GM18861 (cell line): ENCODE data around the gene AGTPBP1.
"Not testable (repeated sequence)": the region's sequence is repeated elsewhere in the genome, so short reads cannot be mapped to it uniquely, and the experiment has no call there.

Experiments used
- ATAC-seq: cut with Tn5 transposase; IDR thresholded peaks from one replicate; pipeline ENCODE4 v1.9.1; 2021; ENCODE audit not compliant: unreplicated experiment

The AGTPBP1 gene

DNA sequence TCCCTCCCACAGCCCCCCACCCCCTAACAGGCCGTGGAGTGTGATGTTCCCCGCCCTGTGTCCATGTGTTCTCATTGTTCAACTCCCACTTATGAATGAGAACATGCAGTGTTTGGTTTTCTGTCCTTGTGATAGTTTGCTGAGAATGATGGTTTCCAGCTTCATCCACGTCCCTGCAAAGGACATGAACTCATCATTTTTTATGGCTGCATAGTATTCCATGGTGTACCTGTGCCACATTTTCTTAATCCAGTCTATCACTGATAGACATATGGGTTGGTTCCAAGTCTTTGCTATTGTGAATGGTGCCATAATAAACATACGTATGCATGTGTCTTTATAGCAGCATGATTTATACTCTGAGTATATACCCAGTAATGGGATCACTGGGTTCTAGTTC lies 23.9 kb downstream of the AGTPBP1 start:
- not testable (repeated sequence) for ATAC-seq

DNA sequence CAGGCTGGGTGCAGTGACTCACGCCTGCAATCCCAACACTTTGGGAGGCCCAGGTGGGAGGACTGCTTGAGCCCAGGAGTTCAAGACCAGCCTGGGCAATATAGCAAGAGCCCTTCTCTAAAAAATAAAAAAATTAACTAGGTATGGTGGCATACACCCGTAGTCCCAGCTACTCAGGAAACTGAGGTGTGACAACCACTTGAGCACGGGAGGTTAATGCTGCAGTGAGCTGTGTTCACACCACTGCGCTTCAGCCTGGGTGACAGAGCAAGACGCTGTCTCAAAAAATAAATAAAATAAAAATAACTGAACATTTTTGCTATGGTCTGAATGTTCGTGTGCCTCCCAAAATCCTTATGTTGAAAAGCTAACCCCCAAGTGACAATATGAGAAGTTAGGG lies 24.5 kb downstream of the AGTPBP1 start:
- ATAC-seq, result no peak

DNA sequence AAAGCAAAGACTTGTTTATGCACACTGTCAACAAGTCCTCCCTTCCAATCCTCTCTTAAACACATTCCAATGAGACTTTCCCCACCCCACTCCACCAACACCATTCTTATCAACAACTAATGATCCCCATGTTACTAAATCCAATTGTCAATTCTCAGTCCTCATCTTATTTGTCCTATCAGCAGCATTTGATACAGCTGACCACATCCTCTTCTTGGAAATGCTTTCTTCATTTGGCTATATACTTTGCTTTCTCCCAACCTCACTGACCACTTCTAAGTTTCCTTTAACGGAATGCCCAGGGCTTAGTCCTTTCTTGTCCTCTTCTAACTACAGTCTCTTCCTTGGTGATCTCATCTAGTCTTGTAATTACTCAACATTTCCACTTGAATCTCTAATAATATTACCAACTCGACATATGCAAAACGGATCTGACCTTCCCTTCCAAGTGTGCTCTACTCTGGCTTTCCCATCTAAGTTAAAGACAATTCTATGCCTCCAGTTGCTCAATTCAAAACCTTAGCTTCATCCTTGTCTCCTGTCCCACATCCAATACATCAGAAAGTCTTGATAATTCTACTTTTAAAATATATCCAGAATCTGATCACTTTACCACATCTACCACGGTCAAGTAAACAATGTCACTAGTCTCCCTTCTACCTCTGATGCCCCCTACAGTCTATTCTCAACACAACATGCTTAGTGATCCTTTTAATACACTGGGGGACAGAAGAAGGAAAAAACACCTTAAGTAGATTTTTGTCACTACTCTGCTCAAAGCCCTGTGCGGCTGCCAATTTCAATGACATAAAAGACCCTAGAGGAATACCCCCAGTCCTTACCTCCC lies 25.5 kb downstream of the AGTPBP1 start:
- peak; percentile 56 for ATAC-seq

DNA sequence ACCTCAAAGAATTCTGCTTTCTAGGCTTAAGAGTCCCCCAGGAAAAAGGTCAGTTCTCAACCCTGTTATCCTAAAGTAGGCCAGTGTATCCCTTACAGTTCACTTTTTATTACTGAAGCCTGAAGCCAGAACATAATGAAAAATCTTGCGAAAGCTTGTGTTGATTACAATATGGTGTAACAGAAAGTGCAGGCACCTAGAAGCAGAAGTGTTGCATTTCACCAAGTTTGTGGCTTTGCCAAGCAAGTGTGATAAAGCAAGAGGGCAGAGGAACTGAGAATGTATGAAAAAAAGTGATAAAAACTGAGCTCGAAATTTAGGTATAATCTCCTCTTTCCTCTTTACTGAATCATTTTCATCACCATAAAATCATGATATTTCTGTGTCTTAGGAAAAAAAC lies 26.2 kb downstream of the AGTPBP1 start:
- peak; percentile 67 for ATAC-seq

DNA sequence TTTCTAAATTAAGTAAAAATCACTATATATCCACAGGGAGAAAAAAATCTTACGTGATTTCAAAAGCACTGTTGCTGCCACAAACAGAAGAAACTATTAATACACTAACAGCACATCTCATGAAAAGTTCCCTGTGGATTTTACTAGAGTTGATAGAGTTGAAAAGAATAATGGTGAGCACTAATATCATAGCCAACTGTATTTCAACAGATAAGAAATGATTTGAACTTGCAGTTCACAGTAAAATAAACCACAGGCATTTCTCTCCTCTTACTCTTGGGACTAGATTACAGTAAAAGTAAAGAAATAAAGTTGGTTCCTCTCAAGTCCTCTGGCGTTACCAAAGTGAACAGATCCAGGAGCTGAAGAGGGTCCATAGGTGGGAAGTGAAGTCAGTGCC lies 27.9 kb downstream of the AGTPBP1 start:
- ATAC-seq, result no peak

DNA sequence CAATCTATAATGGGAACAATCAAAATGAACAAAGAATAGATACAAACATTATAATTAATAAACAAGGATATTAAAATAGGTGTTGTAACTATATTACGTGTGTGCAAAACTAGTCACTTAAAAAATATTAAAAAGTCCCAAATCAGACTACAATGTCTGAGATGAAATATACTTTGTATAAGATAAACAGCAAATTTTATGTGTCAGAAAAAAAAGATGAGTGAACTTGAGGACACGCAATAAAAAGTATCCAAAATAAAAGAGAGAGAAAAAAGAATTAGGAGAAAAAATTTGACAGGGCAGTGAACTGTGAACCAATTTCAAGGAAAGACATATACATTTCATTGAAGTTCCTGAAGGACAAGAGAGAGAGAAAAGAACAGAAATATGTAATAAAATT lies 37.0 kb downstream of the AGTPBP1 start:
- no peak for ATAC-seq

DNA sequence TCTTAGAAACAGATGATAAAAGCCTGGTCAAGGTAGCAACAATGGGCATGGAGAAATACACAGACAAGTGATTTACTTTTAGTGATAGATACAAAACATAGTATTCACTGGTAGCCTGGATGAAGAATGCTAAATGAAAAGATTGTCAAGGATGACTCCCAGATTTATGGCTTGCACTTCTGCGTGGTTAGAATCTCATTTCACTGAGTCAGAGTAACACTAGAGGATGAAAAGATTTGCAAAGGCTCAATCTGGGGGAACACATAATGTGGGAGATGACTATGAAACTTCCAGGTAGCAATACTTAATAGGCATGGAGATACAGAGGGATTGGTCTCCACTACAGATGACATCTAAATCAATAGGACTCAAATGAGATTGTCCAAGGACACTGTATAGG lies 38.4 kb downstream of the AGTPBP1 start:
- no peak for ATAC-seq

DNA sequence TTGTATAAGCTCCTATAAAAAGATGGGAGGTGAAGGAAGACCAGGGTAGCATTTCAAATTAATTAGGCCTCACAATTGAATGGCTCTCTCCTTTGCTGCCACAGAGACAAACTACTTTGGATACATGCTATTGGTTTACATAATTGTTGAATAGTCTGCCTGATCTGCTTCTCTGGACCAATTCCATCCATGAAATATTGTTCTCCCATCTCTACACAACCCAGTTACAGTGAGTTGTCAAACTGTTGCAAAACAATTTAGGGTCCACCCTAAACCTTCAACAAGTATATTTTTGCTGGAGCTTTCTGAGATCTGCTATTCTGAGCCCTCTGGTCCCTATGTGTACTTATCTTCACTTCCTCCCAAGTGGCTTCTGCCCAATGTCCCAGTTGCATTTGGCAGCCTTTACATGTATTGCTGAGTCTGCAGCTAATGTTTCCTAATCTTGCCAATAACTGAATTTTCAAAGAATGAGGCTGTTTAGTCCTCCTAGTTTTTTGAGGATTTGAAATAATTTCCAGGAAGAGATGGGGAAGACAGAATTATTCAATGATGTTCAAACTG lies 38.9 kb downstream of the AGTPBP1 start:
- ATAC-seq, result no peak

DNA sequence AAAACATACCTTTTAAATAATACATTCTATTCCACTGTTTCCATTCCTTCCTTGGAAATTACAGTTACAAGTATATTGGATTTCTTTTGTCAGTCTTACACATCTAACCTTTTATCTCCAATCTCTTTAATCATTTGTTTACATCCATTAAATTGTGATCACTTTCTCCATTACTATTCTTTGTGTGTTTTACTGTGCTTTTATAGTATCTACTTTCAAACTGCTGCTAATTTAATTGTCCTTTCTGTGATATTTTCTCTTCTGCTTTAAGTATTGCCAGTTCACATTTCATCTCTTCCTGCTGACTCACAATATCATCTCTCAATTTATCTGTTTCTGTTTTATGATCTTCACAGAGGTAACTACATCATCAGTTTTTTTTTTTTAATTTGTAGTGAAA lies 39.6 kb downstream of the AGTPBP1 start:
- ATAC-seq, result no peak

DNA sequence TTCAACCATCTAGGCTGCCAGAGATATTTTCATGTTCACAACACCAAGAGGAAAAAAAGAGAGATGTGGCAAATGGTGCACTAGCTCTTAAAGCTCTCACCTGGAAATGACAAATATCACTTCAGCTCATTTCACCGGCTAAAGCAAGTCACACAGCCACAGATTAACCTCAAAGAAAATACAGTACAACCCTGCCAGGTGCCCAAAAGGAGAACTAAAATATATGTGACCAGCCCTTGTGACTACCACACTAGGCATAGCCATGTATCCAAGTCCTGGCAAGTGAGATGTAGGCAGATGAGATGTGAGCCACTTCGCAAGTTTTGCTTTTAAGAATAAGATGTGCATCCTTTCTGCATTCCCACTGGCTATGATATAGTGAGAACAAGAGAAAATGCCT lies 41.4 kb downstream of the AGTPBP1 start:
- ATAC-seq, result no peak

DNA sequence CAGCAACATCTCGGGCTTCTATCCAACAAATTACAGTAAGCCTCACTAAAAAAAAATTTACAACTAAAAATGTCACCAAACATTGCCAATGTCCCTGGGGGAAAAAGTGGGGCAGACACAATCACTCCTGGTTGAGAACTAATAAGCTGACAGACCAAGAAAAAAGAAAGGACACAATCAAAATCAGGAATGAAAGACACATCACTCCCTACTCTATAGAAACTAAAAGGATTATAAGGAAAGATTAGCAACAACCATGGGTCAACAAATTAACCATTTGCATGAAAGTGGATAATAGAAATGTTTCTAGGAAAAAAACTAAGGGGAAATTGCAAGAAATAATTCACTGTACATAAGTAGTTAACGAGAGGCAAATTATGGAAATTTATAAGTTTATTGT lies 53.4 kb downstream of the AGTPBP1 start:
- no peak for ATAC-seq

DNA sequence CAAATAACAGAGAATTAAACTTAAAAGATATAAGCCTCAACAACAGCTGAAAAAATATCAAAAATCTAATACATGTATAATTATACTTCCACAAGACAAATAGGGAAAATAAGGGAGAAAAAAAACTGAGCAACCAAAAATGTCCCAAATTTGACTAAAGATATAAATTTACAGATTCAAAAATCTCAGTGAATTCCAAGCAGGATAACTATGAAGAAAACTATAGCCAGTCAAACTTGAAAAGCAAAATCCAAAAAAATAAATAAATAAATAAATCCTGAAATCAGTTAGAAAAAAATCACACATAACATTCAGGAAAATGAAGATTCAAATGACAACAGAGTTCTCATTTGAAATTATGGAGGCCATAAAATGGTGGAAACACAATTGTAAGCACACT lies 56.7 kb downstream of the AGTPBP1 start:
- ATAC-seq, result no peak

DNA sequence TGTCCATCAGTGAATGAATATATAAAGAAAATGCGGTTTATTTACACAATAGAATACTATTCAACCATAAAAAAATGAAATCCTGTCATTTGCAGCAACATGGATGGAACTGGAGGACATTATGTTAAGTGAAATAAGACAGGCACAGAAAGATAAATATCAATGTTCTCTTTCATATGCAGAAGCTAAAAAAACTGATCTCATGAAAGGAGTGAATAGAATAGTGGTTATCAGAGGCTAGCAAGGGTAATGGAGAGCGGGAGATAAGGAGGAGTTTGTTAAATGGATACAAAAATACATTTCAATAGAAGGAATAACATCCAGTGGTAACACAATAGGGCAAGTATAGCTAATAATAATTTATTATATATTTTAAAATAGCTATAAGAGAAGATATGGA lies 65.0 kb downstream of the AGTPBP1 start:
- no peak for ATAC-seq

DNA sequence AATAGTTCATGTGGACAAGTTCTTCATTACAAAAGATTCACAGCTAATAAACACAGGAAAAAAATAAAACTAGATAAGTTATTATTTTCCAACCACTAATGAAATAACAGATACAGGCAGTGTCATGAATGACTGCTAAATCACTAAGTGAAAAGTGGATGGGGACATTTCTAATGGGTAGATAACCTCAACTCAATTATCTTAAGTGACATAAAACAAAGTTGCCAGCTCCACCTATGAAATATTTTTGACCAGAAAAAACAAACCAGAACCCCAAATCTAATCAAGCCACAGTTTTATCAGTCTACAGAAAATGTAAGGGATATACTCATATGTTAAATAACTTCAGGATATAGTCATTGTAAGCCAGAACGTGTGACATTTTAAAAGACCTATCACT lies 74.4 kb downstream of the AGTPBP1 start:
- ATAC-seq, result no peak

DNA sequence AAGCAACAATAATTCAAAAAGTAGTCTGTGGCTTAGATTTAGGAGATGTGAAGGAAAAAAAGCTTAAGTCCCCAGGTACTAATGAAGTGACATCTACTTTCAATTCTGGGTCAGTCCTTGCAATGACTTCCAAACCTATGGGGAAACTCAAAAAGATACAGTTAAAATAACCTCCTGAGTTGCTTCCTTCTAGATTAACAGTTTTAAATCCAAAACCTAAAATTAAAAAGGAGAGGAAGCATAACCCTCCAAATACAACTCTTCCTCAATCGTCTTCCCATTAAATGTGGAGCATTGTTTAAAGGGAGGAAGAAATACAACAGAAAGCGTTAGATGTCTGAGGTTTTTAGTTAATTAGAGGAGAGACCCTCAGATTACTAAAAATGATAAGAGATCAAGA lies 75.7 kb downstream of the AGTPBP1 start:
- no peak for ATAC-seq

DNA sequence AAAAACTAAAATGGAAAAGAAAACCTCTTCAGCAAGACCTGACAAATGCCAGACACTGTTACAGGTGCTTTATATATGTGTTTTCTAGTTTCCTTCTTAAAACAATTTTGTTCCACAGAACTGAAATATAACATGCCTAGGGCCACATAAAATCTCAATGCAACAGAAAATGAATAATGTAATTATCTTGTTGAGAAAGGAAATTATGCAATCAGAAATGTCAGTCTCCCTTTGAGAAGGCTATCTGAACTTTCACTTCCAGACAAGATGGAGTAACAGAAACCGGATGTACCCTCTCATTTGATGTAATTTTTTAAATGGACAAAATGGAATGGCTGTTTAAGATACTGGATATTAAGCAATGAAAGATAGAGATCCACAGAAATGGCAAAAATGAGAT lies 79.2 kb downstream of the AGTPBP1 start:
- no peak for ATAC-seq

DNA sequence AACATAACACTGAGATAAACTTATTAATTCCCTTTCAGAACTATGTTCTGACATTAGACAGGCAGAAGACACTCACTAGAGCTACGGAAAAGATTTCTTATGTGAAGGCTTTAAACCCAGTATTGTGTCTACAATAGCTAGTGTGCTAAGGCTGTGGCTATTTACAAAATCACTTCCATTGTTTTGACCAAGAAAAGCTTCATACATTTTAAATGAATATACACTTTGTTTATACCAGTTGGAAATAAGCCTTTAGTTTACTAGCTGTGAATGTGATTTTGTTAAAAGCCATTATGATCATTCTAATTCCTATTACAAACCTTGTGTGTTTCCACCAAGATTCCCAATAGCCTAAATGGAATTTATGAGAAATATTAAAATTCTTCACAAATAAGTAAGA lies 83.0 kb downstream of the AGTPBP1 start:
- ATAC-seq, result no peak

DNA sequence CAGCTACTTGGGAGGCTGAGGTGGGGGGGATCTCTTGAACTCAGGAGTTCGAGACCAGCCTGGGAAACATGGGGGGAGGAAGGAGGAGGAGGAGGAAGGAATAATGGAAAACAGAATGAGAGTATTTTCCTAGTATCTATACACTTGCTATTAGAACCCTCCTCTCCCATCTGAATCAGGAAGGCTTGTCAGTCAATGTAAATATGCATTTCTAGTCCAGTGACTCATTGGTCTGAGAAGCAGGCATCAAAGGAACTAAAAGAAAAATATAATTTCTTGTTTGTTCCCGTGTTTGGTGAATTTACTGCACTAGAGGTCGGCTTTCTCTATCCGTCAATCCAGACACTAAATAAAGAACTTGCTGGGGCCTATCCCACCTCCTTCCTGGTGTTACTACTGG lies 88.6 kb downstream of the AGTPBP1 start:
- no peak for ATAC-seq

DNA sequence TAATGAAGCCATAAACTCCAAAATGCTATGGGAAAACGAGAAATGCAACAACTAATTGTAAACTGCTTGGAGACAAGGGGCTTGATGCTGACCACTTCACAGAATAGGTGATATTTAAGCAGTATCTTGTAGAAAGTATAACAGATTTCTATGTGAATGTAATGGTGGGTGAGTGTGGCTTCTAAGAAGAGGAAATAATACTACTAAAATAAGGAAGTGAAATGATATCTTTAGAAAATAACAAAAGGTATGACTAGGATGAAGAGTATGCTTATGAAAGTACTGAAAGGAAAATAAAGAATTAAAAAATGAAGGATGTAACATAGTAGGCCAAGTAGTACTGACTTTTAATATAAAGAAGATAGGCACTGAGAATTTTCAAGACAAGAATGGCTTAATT lies 94.2 kb downstream of the AGTPBP1 start:
- peak; percentile 88 for ATAC-seq

DNA sequence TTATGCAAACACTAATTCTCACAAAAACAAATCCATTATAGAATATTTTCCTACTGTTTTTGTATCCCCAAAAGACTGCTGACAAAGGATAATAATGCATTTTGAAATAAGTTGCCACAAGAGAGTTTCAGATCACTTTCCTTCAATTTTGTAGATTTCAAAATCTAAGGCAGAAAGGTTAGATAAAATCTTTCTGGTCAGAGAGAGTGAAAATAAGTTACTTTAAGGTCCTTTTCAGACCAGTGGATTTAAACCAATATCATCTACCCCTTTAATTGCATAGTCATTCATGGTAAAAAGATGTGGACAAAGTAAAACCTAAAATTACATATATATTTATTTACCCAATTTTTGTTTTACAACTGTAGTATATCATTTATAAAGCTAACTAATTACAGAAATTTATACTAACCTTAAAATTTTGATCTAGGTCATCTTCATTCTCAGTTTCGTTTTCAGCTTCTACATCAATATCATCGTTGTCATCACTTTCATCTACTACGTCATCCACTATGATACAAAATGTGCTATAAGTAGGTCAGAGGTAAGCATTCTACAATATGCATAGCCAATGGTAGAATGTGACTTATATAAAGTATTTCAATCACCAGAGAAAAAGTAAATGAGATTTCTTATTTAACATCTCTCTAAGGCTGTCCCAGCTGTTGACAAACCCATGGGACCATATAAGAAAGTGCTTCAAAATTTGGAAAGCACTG lies 95.7 kb downstream of the AGTPBP1 start:
- ATAC-seq, result no peak

DNA sequence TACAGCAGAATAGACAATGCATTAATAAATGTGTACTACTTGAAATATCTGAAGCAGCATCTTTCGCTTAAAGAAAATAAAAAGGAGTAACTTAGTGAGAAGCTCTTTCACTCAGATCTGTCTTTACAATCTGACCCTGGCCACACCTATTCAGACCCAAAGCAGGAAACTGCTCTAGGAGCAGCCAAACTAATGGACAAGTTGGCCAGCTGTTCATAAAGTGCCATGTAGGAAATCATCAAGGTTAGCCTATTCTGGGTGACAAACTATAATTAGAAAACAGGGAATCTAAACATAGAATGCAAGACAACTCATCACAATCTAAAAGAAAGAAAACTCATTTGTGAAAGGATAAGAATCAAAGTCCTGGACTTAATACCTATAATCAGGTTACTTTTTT lies 101.3 kb downstream of the AGTPBP1 start:
- ATAC-seq, result no peak

DNA sequence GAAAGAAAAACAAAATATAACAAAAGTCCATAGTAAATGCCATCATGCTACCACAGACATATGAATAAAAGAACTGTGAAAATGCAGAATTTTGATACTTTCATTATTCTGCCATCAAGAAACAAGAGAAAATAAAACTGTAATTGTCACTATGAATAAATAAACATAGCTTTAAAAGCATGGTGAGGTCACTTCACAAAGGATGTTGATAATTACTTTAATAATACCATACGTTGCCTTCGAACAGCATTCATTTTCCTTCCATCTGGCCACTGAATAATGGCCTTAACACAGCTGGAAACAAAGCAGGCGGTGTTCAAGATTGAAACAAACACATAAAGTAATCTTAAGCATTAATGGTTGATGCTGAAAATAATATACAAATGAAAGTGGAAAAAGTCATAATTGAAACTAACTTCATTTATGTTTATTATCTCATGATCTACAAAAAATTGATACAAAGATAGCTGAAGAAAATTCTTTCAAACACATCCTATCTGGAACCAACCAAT lies 102.0 kb downstream of the AGTPBP1 start:
- no peak for ATAC-seq
